Measurements from ENCODE around the gene ZSCAN18. TPM values are rescaled to one million over a fixed set of nuclear protein-coding genes. Genes with fewer than 3 reads are reported as not detected.

The ZSCAN18 gene
- total RNA-seq, 2 experiments from 2014 or later: not detected

GRCh38 chr19:58040751-58041525, 57.1 kb downstream of the ZSCAN18 start:
- no peaks in the 10 kb centered on the region for H4K20me1 ChIP-seq (ENCODE audit: insufficient read depth, low read length)
- H3K27ac ChIP-seq (ENCODE audit: low read depth, low read length, poor library complexity, severe bottlenecking): no peak overlapping the region
- H3K4me2 ChIP-seq (ENCODE audit: low read length): no peak overlapping the region
- no peak for DNase-seq (ENCODE audit: low spot score)
- H3K79me2 ChIP-seq (ENCODE audit: insufficient read depth, low read depth, low read length): no peaks in the 10 kb centered on the region
- H2AFZ ChIP-seq (ENCODE audit: low read length): no peak overlapping the region
- no peaks in the 10 kb centered on the region for H3K9me3 ChIP-seq (ENCODE audit: low read length)
- no peaks in the 10 kb centered on the region for H3K4me1 ChIP-seq (ENCODE audit: insufficient read depth, low read length, poor library complexity, severe bottlenecking)
- ChIA-PET CTCF (ENCODE audit: unreplicated experiment) (no interaction called here), POLR2A (no interaction called here)
- H3K36me3 ChIP-seq (ENCODE audit: insufficient read depth, low read length): no peaks in the 10 kb centered on the region
- intact Hi-C loops (cut with micrococcal nuclease; ENCODE audit: unreplicated experiment): no loop called here
- H3K9me2 ChIP-seq (ENCODE audit: insufficient read depth, low read length): no peaks in the 10 kb centered on the region
- no TSS peak for BruUV-seq (replicated peaks)
- no peak overlapping the region for H3K4me3 ChIP-seq (ENCODE audit: low read depth, low read length, poor library complexity, severe bottlenecking)
- TF ChIP-seq, protein P1, sequence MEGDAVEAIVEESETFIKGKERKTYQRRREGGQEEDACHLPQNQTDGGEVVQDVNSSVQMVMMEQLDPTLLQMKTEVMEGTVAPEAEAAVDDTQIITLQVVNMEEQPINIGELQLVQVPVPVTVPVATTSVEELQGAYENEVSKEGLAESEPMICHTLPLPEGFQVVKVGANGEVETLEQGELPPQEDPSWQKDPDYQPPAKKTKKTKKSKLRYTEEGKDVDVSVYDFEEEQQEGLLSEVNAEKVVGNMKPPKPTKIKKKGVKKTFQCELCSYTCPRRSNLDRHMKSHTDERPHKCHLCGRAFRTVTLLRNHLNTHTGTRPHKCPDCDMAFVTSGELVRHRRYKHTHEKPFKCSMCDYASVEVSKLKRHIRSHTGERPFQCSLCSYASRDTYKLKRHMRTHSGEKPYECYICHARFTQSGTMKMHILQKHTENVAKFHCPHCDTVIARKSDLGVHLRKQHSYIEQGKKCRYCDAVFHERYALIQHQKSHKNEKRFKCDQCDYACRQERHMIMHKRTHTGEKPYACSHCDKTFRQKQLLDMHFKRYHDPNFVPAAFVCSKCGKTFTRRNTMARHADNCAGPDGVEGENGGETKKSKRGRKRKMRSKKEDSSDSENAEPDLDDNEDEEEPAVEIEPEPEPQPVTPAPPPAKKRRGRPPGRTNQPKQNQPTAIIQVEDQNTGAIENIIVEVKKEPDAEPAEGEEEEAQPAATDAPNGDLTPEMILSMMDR (conservative IDR thresholded peaks at IDR 0.05; ENCODE audit: low read length): no peak
- no peak for TF ChIP-seq EZH2phosphoT487 (IDR thresholded peaks at IDR 0.05; ENCODE audit: borderline replicate concordance, low read depth, low read length)

- H3K9me3 ChIP-seq (ENCODE audit: low read length): no peaks in the 10 kb centered on the region
- POLR2A ChIA-PET: no interaction called here
- no TSS peak for BruUV-seq (replicated peaks)
These were observed 59.3 kb downstream of the ZSCAN18 start for GRCh38 chr19:58038688-58039204.

DNA sequence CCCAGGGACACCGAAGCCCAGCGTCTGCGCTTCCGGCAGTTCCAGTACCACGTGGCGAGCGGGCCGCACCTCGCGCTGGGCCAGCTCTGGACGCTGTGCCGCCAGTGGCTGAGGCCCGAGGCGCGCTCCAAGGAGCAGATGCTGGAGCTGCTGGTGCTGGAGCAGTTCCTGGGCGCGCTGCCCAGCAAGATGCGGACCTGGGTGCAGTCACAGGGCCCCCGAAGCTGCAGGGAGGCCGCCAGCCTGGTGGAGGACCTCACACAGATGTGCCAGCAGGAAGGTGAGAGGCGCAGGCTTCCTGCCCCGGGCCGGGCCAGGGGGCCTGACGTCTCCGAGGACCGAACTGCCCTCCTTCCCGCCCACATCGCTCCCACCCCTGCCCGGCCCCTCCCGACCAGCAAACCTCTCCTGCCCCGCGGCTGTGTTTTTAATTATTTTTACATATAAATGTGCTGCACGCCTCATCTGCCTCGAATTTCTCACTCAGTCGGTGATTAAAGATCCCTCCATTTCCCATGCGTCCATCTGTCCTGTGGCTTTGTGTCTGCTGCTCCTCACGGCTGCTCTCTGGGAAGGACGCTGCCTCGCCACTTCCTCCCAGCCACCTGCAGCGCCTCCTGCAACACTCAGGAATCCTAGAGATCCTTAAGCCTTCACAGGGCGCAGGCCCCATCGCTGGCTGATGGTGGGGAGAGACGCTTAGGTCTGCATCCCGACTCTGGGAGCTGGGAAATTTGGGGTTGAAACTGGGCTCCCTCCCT, 59.9 kb downstream of the ZSCAN18 start:
- TF ChIP-seq EZH2phosphoT487 (IDR thresholded peaks at IDR 0.05; ENCODE audit: borderline replicate concordance, low read depth, low read length): no peak
- TF ChIP-seq, protein P1 (conservative IDR thresholded peaks at IDR 0.05; ENCODE audit: low read length): no peak
- no peaks in the 10 kb centered on the region for H3K9me3 ChIP-seq (ENCODE audit: low read length)
- no peaks in the 10 kb centered on the region for H3K79me2 ChIP-seq (ENCODE audit: insufficient read depth, low read depth, low read length)
- H3K36me3 ChIP-seq (ENCODE audit: insufficient read depth, low read length): no peaks in the 10 kb centered on the region
- ChIA-PET POLR2A (no interaction called here), CTCF (ENCODE audit: unreplicated experiment) (no interaction called here)
- DNase-seq (ENCODE audit: low spot score): no peak
- H3K4me1 ChIP-seq (ENCODE audit: insufficient read depth, low read length, poor library complexity, severe bottlenecking): no peaks in the 10 kb centered on the region
- no peak overlapping the region for H3K4me2 ChIP-seq (ENCODE audit: low read length)
- H3K27ac ChIP-seq (ENCODE audit: low read depth, low read length, poor library complexity, severe bottlenecking): no peak overlapping the region
- H4K20me1 ChIP-seq (ENCODE audit: insufficient read depth, low read length): no peaks in the 10 kb centered on the region
- no peaks in the 10 kb centered on the region for H3K9me2 ChIP-seq (ENCODE audit: insufficient read depth, low read length)
- H3K4me3 ChIP-seq (ENCODE audit: low read depth, low read length, poor library complexity, severe bottlenecking): no peak overlapping the region
- no TSS peak for BruUV-seq (replicated peaks)
- H2AFZ ChIP-seq (ENCODE audit: low read length): no peak overlapping the region
- intact Hi-C loops (cut with micrococcal nuclease; ENCODE audit: unreplicated experiment): no loop called here

More at GRCh38 chr19:58038688-58039204, 59.3 kb downstream of the ZSCAN18 start:
- CTCF ChIA-PET (ENCODE audit: unreplicated experiment): no interaction called here
- no peak overlapping the region for H2AFZ ChIP-seq (ENCODE audit: low read length)
- no peak for DNase-seq (ENCODE audit: low spot score)
- H3K4me3 ChIP-seq (ENCODE audit: low read depth, low read length, poor library complexity, severe bottlenecking): no peak overlapping the region
- H3K4me2 ChIP-seq (ENCODE audit: low read length): no peak overlapping the region
- H3K9me2 ChIP-seq (ENCODE audit: insufficient read depth, low read length): no peaks in the 10 kb centered on the region
- no peak overlapping the region for H3K27ac ChIP-seq (ENCODE audit: low read depth, low read length, poor library complexity, severe bottlenecking)
- H3K79me2 ChIP-seq (ENCODE audit: insufficient read depth, low read depth, low read length): no peaks in the 10 kb centered on the region
- no peak for TF ChIP-seq EZH2phosphoT487 (IDR thresholded peaks at IDR 0.05; ENCODE audit: borderline replicate concordance, low read depth, low read length)
- H3K4me1 ChIP-seq (ENCODE audit: insufficient read depth, low read length, poor library complexity, severe bottlenecking): no peaks in the 10 kb centered on the region
- H3K36me3 ChIP-seq (ENCODE audit: insufficient read depth, low read length): no peaks in the 10 kb centered on the region
- no peaks in the 10 kb centered on the region for H4K20me1 ChIP-seq (ENCODE audit: insufficient read depth, low read length)
- intact Hi-C loops (cut with micrococcal nuclease; ENCODE audit: unreplicated experiment): no loop called here

All from OCI-LY7 (cell line).